Type B pancreatic cell (in vitro differentiated cells): ENCODE measurements around the gene CFAP221. TPM values are rescaled to one million over a fixed set of nuclear protein-coding genes. Genes with fewer than 3 reads are reported as not detected.

Experiments
- DNase-seq: peaks from one replicate; pipeline ENCODE4 v3.0.0; 2021; ENCODE audit warnings: mixed read lengths; ENCODE audit not compliant: unreplicated experiment; ENCODE audit errors: extremely low spot score
- H3K27ac Mint-ChIP-seq: 2 replicates; pipeline ENCODE4 v1.8.0; 2021; ENCODE audit warnings: mild to moderate bottlenecking, mixed read lengths
- H3K27me3 Mint-ChIP-seq: 2 replicates; pipeline ENCODE4 v1.8.0; 2021; ENCODE audit warnings: mixed read lengths
- H3K36me3 Mint-ChIP-seq: 2 replicates; pipeline ENCODE4 v1.8.0; 2021; ENCODE audit warnings: mixed read lengths
- H3K4me1 Mint-ChIP-seq: one replicate; pipeline ENCODE4 v1.8.0; 2021; ENCODE audit warnings: mixed read lengths; ENCODE audit not compliant: unreplicated experiment
- H3K4me3 Mint-ChIP-seq: 2 replicates; pipeline ENCODE4 v1.8.0; 2021; ENCODE audit warnings: mild to moderate bottlenecking, mixed read lengths
- H3K9me3 Mint-ChIP-seq: 2 replicates; pipeline ENCODE4 v1.8.0; 2021; ENCODE audit warnings: mixed read lengths
- CTCF ChIP-seq: fragments of 200-600 bp; sonication (generic); conservative IDR thresholded peaks from 2 replicates; pipeline ENCODE4 v1.5.0; 2021; ENCODE audit warnings: antibody characterized with exemption, mild to moderate bottlenecking
- long read RNA-seq: library from polyadenylated mRNA; unstranded; transcript quantifications from one replicate; pipeline ENCODE4 v2.0.0, GENCODE V29; 2020
- total RNA-seq: library from RNA; stranded (reverse); gene quantifications from 2 replicates; pipeline ENCODE4 v1.2.1, GENCODE V29; 2021; ENCODE audit warnings: low replicate concordance

The CFAP221 gene
- 1.6 and 4.8 TPM in 2 replicates for total RNA-seq
- long read RNA-seq, partial matches to known transcripts = 0 of 2 reads
- long read RNA-seq, other reads (novel, unspliced or antisense) = 1 of 2 reads

GRCh38 chr2:119544075-119544938 lies at the start of gene CFAP221:
CFAP221 (plus strand) TSS chr2:119544449; CDS start chr2:119546132, 1,683 bp downstream.
- H3K27ac Mint-ChIP-seq = peak within 1 kb of the TSS; percentile 85
- peak; percentile 82 for DNase-seq
- H3K9me3 Mint-ChIP-seq = no peaks in the 10 kb centered on the region
- peaks cover 3% of the 10 kb centered on the region for H3K36me3 Mint-ChIP-seq
- H3K4me1 Mint-ChIP-seq = peaks cover 25% of the 10 kb centered on the region
- H3K27me3 Mint-ChIP-seq = peaks cover 12% of the 10 kb centered on the region
- TF ChIP-seq CTCF = no peak
- H3K4me3 Mint-ChIP-seq = peak within 1 kb of the TSS; percentile 92

- H3K4me1 Mint-ChIP-seq = peaks cover 13% of the 10 kb centered on the region
- no peak for TF ChIP-seq CTCF
- no peak overlapping the region for H3K27ac Mint-ChIP-seq
- H3K27me3 Mint-ChIP-seq = peaks cover 12% of the 10 kb centered on the region
- peaks cover 13% of the 10 kb centered on the region for H3K9me3 Mint-ChIP-seq
- DNase-seq = no peak
- H3K36me3 Mint-ChIP-seq = no peaks in the 10 kb centered on the region
- no peak overlapping the region for H3K4me3 Mint-ChIP-seq
Observed at GRCh38 chr2:119495948-119496347, 48.3 kb upstream of the CFAP221 start.

- DNase-seq = no peak
- no peak for TF ChIP-seq CTCF
- peaks cover 9% of the 10 kb centered on the region for H3K4me1 Mint-ChIP-seq
- no peak overlapping the region for H3K27ac Mint-ChIP-seq
- peaks cover 12% of the 10 kb centered on the region for H3K27me3 Mint-ChIP-seq
- no peak overlapping the region for H3K4me3 Mint-ChIP-seq
- H3K36me3 Mint-ChIP-seq = no peaks in the 10 kb centered on the region
- H3K9me3 Mint-ChIP-seq = peaks cover 13% of the 10 kb centered on the region
Observed at GRCh38 chr2:119496682-119497081, 47.6 kb upstream of the CFAP221 start.

GRCh38 chr2:119508756-119509155 lies 35.5 kb upstream of the CFAP221 start:
- TF ChIP-seq CTCF = no peak
- Mint-ChIP-seq H3K4me1 (no peaks in the 10 kb centered on the region), H3K27ac (no peak overlapping the region), H3K27me3 (peaks cover 6% of the 10 kb centered on the region), H3K36me3 (no peaks in the 10 kb centered on the region), H3K9me3 (no peaks in the 10 kb centered on the region), H3K4me3 (no peak overlapping the region)
- DNase-seq = no peak

- H3K9me3 Mint-ChIP-seq = peaks cover 4% of the 10 kb centered on the region
- no peak overlapping the region for H3K27ac Mint-ChIP-seq
- H3K4me3 Mint-ChIP-seq = no peak overlapping the region
- TF ChIP-seq CTCF = no peak
- H3K27me3 Mint-ChIP-seq = peaks cover 25% of the 10 kb centered on the region
- H3K36me3 Mint-ChIP-seq = peaks cover 4% of the 10 kb centered on the region
- H3K4me1 Mint-ChIP-seq = no peaks in the 10 kb centered on the region
- no peak for DNase-seq
Observed at GRCh38 chr2:119511989-119512388, 32.3 kb upstream of the CFAP221 start.
